Esophagus muscularis mucosa (tissue), 4 donors: ENCODE results near the gene NDUFC2. TPM values are rescaled to one million over a fixed set of nuclear protein-coding genes. Genes with fewer than 3 reads are reported as not detected.
"Not testable (repeated sequence)": the region's sequence is repeated elsewhere in the genome, so short reads cannot be mapped to it uniquely, and the experiment has no call there.

Experiments
- DNase-seq: peaks from one replicate; pipeline ENCODE4 v3.0.0-alpha.2; 2017; ENCODE audit errors: extremely low spot score
- H3K27ac ChIP-seq, 4 donors: fragments of 200-600 bp; sonication (generic); replicated peaks in 1 of 4; 1 replicate in 3 of 4; 2 replicates in 1 of 4; pipeline ENCODE4 v1.5.1; 2016 to 2019; ENCODE audit warnings: mild to moderate bottlenecking in 1 of 4
- H3K27me3 ChIP-seq, 4 donors: fragments of 200-600 bp; sonication (generic); one replicate each; pipeline versions ENCODE4 v1.5.1 to v1.6.0; 2016 to 2019
- H3K36me3 ChIP-seq, 4 donors: fragments of 200-600 bp; sonication (generic); one replicate each; pipeline ENCODE4 v1.5.1; 2016 to 2019
- H3K4me1 ChIP-seq, 4 donors: fragments of 200-600 bp; sonication (generic); one replicate each; pipeline ENCODE4 v1.5.1; 2016 to 2019
- H3K4me3 ChIP-seq, 4 donors: fragments of 200-600 bp; sonication (generic); 1 replicate in 2 of 4; 2 replicates in 2 of 4; pipeline ENCODE4 v1.5.1; 2016 to 2019; ENCODE audit warnings: mild to moderate bottlenecking in 4 of 4, moderate library complexity in 1 of 4
- H3K9me3 ChIP-seq, 4 donors: fragments of 200-600 bp; sonication (generic); 1 replicate in 3 of 4; 2 replicates in 1 of 4; pipeline ENCODE4 v1.5.1; 2016 to 2019
- EP300 ChIP-seq: sonication (generic); formaldehyde crosslinking; IDR thresholded peaks from one replicate; pipeline ENCODE4 v1.6.1; 2017; ENCODE audit warnings: antibody characterized with exemption
- POLR2A ChIP-seq: fragments of 450-650 bp; IDR thresholded peaks from one replicate; pipeline ENCODE4 v1.6.1; 2017; ENCODE audit warnings: antibody characterized with exemption, moderate library complexity, mild to moderate bottlenecking, low read depth
- POLR2AphosphoS5 ChIP-seq, 2 donors: sonication (generic); formaldehyde crosslinking; IDR thresholded peaks; one replicate each; pipeline ENCODE4 v1.6.1; 2017; ENCODE audit warnings: antibody characterized with exemption in 2 of 2
- WGBS: methylation state at CpG from one replicate; pipeline ENCODE4 v1.1.5; 2018; 5-methylcytosine and 5-hydroxymethylcytosine counted together
- intact Hi-C: fragments of 100-400 bp; cut with DNase I; formaldehyde crosslinking; loops from one replicate; pipeline ENCODE4 v1.15.1; 2023
- total RNA-seq, 4 donors: library from RNA; depleted of rRNA; stranded (reverse); fragments of >200 nt; gene quantifications; one replicate each; pipeline versions ENCODE4 v1.1.0 to v1.2.1, GENCODE V29; 2016
- TF ChIP-seq, protein P1 (sequence below), 3 experiments: fragments of 200-600 bp in 2 of 3; fragments of 450-650 bp in 1 of 3; sonication (generic) in 2 of 3; IDR thresholded peaks; one replicate each; pipeline ENCODE4 v1.5.1; 2017 to 2019; ENCODE audit warnings: antibody characterized with exemption in 3 of 3, mild to moderate bottlenecking in 2 of 3, moderate library complexity in 1 of 3

NDUFC2 gene
- total RNA-seq, 4 donors from 2014 or later: 65.1 to 116 (median 91.1) TPM

DNA sequence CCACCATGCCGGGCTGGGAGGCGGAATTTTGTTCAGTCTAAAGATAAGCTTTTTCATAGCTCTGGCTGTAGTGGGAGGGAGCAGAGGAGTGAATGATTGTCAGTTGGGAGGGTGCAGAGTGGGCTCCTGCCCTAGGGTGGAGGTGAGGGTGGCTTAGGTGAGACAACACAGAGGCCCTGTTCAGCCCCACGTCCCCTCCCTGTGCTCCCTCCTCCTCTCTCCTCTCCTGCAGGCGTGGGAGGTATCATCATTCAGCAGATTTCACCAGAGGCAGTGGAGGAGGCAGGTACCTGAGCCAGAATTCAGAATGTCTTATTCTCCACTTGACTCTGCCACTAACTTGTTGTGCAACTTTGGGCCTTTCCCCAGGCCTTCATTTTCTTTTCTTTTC is 17.7 kb downstream of the NDUFC2 start:
- Histone ChIP-seq H3K27me3 (no peaks in the 10 kb centered on the region), H3K4me3 (no peak overlapping the region), H3K4me1 (peaks cover 7 to 9% (median 8%) of the 10 kb centered on the region in 4 donors), H3K9me3 (no peaks in the 10 kb centered on the region), H3K27ac (no peak overlapping the region), H3K36me3 (no peaks in the 10 kb centered on the region)
- no peak for DNase-seq
- no peak for TF ChIP-seq EP300
- TF ChIP-seq POLR2A: no peak
- TF ChIP-seq, protein P1, sequence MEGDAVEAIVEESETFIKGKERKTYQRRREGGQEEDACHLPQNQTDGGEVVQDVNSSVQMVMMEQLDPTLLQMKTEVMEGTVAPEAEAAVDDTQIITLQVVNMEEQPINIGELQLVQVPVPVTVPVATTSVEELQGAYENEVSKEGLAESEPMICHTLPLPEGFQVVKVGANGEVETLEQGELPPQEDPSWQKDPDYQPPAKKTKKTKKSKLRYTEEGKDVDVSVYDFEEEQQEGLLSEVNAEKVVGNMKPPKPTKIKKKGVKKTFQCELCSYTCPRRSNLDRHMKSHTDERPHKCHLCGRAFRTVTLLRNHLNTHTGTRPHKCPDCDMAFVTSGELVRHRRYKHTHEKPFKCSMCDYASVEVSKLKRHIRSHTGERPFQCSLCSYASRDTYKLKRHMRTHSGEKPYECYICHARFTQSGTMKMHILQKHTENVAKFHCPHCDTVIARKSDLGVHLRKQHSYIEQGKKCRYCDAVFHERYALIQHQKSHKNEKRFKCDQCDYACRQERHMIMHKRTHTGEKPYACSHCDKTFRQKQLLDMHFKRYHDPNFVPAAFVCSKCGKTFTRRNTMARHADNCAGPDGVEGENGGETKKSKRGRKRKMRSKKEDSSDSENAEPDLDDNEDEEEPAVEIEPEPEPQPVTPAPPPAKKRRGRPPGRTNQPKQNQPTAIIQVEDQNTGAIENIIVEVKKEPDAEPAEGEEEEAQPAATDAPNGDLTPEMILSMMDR (IDR thresholded peaks at IDR 0.05): no peak
- TF ChIP-seq POLR2AphosphoS5 (IDR thresholded peaks at IDR 0.05): no peak
- intact Hi-C loops: no loop called here
- 72% methylated on average over 4 of the region's 4 CpGs for WGBS

DNA sequence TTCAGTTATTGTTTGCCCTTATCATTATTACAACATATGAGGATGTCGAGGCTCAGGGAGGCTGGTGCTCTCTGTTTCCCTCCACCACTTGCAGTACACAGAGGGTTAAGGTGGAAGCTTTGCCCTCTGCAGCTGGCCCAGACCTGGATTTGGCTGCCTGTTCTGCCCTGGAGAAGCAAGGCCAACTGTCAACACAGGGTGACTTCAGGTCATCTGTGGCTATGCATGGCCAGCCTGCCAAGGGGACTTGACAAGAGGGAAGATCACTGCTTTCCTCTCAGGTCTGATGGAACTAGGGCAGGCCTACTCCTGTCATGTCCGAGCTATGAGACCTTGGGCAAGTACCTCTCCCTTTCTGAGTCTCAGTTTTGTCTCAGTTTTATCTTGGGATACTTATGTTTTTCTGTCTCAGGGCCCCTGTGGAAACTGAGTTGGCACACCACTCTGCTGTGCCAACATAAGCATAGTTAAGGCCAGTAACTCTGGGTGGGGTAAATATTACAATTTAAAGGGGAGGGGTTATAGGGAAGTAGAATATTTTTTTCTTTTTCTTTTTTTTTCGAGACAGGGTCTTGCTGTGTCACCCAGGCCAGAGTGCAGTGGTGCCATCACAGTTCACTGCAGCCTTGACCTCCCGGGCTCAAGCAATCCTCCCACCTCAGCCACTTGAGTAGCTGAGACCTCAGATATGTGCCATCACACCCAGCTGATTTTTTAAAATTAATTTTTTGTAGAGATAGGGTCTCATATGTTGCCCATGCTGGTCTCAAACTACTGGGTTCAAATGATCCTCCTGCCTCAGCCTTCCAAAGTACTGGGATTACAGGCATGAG is 18.4 kb downstream of the NDUFC2 start:
- no peak for DNase-seq
- H3K9me3 ChIP-seq: no peaks in the 10 kb centered on the region
- no peak overlapping the region for H3K4me3 ChIP-seq
- H3K36me3 ChIP-seq: no peaks in the 10 kb centered on the region
- no peaks in the 10 kb centered on the region for H3K27me3 ChIP-seq
- 80% methylated on average over 4 of the region's 4 CpGs for WGBS
- no peak overlapping the region for H3K27ac ChIP-seq
- intact Hi-C loops: no loop called here
- H3K4me1 ChIP-seq: peaks cover 7 to 9% (median 8%) of the 10 kb centered on the region in 4 donors
- no peak for TF ChIP-seq POLR2AphosphoS5 (IDR thresholded peaks at IDR 0.05)
- no peak for TF ChIP-seq EP300
- TF ChIP-seq POLR2A: no peak
- TF ChIP-seq, protein P1 (IDR thresholded peaks at IDR 0.05): no peak

DNA sequence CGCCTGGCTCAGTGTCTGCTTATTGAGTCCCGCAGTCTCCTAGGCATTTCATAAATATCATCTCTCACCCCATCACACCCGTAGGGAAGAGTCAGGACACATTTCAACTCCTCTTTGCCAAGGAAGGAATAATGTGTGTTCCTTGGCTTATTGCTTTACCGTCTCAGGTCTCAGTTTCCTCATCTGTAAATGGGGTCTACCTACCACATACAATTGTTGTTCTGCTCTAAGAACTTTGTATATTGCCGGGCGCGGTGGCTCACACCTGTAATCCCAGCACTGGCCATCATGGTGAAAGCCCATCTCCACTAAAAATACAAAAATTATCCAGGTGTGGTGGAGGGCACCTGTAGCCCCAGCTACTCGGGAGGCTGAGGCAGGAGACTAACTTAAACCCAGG is 19.1 kb downstream of the NDUFC2 start:
- intact Hi-C loops: no loop called here
- WGBS: 97% methylated on average over 8 of the region's 8 CpGs
- Histone ChIP-seq H3K9me3 (no peaks in the 10 kb centered on the region), H3K36me3 (no peaks in the 10 kb centered on the region), H3K27ac (no peak overlapping the region), H3K4me1 (peaks cover 7 to 9% (median 8%) of the 10 kb centered on the region in 4 donors), H3K4me3 (no peak overlapping the region), H3K27me3 (no peaks in the 10 kb centered on the region)
- DNase-seq: no peak
- TF ChIP-seq, protein P1 (IDR thresholded peaks at IDR 0.05): no peak
- TF ChIP-seq POLR2AphosphoS5 (IDR thresholded peaks at IDR 0.05): no peak
- no peak for TF ChIP-seq POLR2A
- TF ChIP-seq EP300: no peak

DNA sequence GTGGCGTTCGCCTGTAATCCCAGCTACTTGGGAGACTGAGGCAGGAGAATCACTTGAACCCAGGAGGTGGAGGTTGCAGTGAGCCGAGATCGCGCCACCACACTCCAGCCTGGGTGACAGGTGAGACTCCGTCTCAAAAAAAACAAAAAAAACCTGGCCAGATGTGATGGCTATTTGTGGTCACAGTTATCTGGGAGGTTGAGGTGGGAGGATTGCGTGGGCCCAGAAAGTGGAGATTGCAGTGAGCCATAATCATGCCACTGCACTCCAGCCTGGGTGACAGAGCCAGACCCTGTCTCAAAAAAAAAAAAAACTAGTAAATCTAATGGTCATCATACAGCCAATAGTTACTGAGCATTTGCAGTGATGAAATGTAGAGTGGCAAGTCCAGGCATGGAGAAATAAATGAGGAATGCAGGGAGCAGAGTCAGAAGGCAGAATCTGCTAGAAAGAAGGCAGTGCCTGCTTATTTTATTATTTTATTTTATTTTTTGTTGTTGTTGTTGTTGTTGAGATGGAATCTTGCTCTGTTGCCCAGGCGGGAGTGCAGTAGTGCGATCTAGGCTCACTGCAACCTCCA is 19.8 kb downstream of the NDUFC2 start:
- DNase-seq, H3K9me3 ChIP-seq, H3K36me3 ChIP-seq, H3K27me3 ChIP-seq, intact Hi-C loops, H3K4me1 ChIP-seq, H3K27ac ChIP-seq, H3K4me3 ChIP-seq: not testable (repeated sequence)
- WGBS: 95% methylated on average over 9 of the region's 9 CpGs

DNA sequence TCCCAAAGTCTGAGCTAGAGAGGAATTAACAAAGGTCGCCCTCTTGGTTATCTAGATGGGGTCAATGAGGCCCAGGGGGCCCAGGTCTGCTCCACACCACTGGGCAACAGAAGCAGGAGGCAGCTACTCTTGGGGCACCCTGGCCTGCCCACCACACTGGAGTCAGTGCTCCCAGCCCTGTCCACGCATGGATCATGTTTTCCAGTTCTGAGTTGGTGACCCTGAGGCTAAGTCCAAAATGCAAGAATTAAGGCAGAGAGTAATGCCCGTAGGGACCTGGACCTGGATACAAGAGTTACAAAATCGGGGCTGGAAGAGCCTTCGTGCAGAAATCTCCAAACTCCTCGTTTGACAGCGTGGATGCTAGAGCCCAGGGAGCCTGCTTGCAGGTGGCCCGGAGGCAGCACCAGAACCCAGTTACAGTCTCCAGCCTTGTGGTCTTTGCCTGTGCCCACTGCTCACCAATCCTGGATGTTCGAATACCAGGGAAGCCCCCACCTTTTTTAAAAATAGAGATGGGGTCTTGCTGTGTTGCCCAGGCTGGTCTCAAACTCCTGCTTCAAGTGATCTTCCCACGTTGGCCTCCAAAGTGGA is 22.1 kb downstream of the NDUFC2 start:
- Histone ChIP-seq H3K36me3 (no peaks in the 10 kb centered on the region), H3K4me1 (peaks cover 7 to 9% (median 8%) of the 10 kb centered on the region in 4 donors), H3K9me3 (no peaks in the 10 kb centered on the region), H3K27me3 (no peaks in the 10 kb centered on the region), H3K4me3 (no peak overlapping the region), H3K27ac (no peak overlapping the region)
- intact Hi-C loops: no loop called here
- no peak for TF ChIP-seq POLR2AphosphoS5 (IDR thresholded peaks at IDR 0.05)
- WGBS: 93% methylated on average over 7 of the region's 10 CpGs
- DNase-seq: no peak
